ENCODE results near the gene FSTL5. TPM values are rescaled to one million over a fixed set of nuclear protein-coding genes. Genes with fewer than 3 reads are reported as not detected.

FSTL5 gene
- total RNA-seq, 1 experiment from 2014 or later: not detected

DNA sequence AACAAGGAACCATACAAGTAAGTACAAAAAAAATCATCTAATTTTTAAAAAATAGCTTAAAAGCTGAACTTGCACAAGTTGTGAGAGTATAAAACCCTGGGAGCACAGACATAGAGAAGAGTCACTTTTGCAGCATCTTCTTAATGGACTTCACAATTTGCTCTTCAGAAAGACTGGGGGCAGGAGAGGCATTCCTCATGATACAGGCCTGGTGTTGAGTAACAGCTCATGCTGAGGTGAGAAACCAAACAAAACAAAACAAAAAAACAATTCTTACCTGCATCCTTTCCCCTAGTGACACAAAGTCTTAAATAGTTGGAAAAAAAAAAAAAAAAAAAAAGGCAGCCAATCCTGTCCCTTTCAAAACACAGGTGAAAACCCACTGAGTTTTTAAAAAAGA, 562.8 kb downstream of the FSTL5 start:
- Histone ChIP-seq H3K4ac (ENCODE audit: low read depth, low read length) (no peak overlapping the region), H3K79me1 (ENCODE audit: insufficient read depth, low read depth, low read length, poor library complexity, severe bottlenecking) (no peaks in the 10 kb centered on the region), H2AK5ac (ENCODE audit: insufficient read length, low read length) (no peak overlapping the region), H2BK12ac (ENCODE audit: insufficient read length, low read depth, low read length) (no peak overlapping the region), H4K8ac (replicated peaks; ENCODE audit: insufficient read length, low read depth, low read length) (no peak overlapping the region), H3K27me3 (ENCODE audit: insufficient read depth, low read length) (no peaks in the 10 kb centered on the region), H3K18ac (ENCODE audit: insufficient read length, low read depth, low read length) (no peak overlapping the region), H2BK15ac (ENCODE audit: low read depth, low read length) (no peak overlapping the region), H3K4me2 (ENCODE audit: insufficient read depth, insufficient read length, low read length) (no peak overlapping the region), H4K5ac (ENCODE audit: insufficient read length, low read depth, low read length) (no peak overlapping the region), H4K20me1 (ENCODE audit: control insufficient read depth, insufficient read depth, insufficient read length) (no peaks in the 10 kb centered on the region), H3K23ac (ENCODE audit: insufficient read length, low read depth, low read length) (no peak overlapping the region), H3K9ac (ENCODE audit: extremely low read depth, insufficient read length, low read length) (no peak overlapping the region), H2BK120ac (ENCODE audit: low read depth, low read length, poor library complexity, severe bottlenecking) (no peak overlapping the region), H3K79me2 (ENCODE audit: insufficient read depth, low read length) (no peaks in the 10 kb centered on the region), H3K23me2 (ENCODE audit: insufficient read length, low read depth, low read length, poor library complexity, severe bottlenecking) (no peaks in the 10 kb centered on the region), H3K4me1 (ENCODE audit: insufficient read depth, low read length) (no peaks in the 10 kb centered on the region), H3K14ac (ENCODE audit: insufficient read depth, low read length) (no peak overlapping the region), H3K56ac (ENCODE audit: insufficient read length, low read depth, low read length) (no peak overlapping the region), H2AFZ (ENCODE audit: low read length) (no peak overlapping the region), H3K9me3 (ENCODE audit: control insufficient read depth, low read depth, low read length) (no peaks in the 10 kb centered on the region), H4K91ac (ENCODE audit: insufficient read length, low read depth, low read length) (no peak overlapping the region), H3K27ac (ENCODE audit: insufficient read length, low read depth, low read length) (no peak overlapping the region), H2BK5ac (ENCODE audit: insufficient read length, low read length) (no peak overlapping the region), H2BK20ac (ENCODE audit: low read depth, low read length, poor library complexity, severe bottlenecking) (no peak overlapping the region), H3T11ph (ENCODE audit: low read length) (no peak overlapping the region)
- H3K9me3 Mint-ChIP-seq: no peaks in the 10 kb centered on the region; a peak in 2 of 5 replicates
- no peaks in the 10 kb centered on the region for H3K27me3 Mint-ChIP-seq (ENCODE audit: low read depth)
- TF ChIP-seq, protein P1, sequence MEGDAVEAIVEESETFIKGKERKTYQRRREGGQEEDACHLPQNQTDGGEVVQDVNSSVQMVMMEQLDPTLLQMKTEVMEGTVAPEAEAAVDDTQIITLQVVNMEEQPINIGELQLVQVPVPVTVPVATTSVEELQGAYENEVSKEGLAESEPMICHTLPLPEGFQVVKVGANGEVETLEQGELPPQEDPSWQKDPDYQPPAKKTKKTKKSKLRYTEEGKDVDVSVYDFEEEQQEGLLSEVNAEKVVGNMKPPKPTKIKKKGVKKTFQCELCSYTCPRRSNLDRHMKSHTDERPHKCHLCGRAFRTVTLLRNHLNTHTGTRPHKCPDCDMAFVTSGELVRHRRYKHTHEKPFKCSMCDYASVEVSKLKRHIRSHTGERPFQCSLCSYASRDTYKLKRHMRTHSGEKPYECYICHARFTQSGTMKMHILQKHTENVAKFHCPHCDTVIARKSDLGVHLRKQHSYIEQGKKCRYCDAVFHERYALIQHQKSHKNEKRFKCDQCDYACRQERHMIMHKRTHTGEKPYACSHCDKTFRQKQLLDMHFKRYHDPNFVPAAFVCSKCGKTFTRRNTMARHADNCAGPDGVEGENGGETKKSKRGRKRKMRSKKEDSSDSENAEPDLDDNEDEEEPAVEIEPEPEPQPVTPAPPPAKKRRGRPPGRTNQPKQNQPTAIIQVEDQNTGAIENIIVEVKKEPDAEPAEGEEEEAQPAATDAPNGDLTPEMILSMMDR (conservative IDR thresholded peaks at IDR 0.05): no peak
- no peak for DNase-seq
- H3K27ac Mint-ChIP-seq: no peak overlapping the region
- no peak overlapping the region for H3K4me3 Mint-ChIP-seq
- peaks cover 0 to 2% (median 0%) of the 10 kb centered on the region in 3 experiments; a peak in 2 of 7 replicates for H3K36me3 Mint-ChIP-seq (ENCODE audit: insufficient read depth in 1 of 3, low read depth in 3 of 3)
- H3K4me1 Mint-ChIP-seq: peaks cover 4 to 5% of the 10 kb centered on the region in 2 experiments; a peak in 1 of 4 replicates

Data from H9 (cell line).